Activated CD8-positive, alpha-beta memory T cell treated with anti-CD3 and anti-CD28 coated beads, Interleukin-2, amount 50 U/mL, for 1 hour (primary cell): Measurements from ENCODE around the gene FXYD2.

Source experiments
- DNase-seq: peaks from one replicate; pipeline ENCODE4 v3.0.0-alpha.2; 2020; ENCODE audit errors: extremely low read depth

Gene FXYD2

DNA sequence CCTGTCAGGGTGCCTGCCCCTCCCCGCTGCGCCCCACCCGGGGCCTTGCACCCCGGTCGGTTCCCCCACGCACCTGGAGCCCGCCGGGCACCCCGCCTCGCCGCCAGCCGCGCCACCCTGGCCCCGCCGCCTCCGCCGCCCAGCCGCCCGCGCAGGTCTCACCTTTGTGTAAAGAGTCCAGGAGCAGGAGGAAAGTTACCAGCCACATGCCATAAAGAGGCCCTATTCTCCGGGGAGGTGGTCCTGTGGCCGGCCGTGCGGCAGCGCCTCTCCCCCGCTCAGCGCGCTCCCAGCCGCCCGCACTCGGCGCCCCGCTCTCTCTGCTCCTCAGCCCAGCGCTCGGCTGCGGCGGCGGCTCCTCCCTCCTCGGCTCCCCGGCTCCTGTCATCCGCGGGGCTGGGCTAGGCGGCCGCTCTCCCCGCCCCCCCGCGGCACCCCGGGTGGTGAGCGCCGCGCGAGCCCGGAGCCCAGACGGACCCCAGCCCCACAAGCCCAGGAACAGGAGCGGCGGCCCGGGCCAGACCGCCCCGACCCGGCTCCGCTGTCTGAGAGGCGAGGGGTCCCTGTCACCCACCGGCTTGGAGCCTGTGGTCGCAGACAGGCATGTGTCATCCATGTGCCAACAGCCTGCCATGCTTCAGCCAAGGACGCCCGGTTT is 27.5 kb downstream of the FXYD2 start, which contains the start of gene DSCAML1:
Gene DSCAML1 (minus strand): TSS at position 345 of the 658 bp plus-strand sequence. CDS start 137 bp downstream, at position 208.
- no peak for DNase-seq

DNA sequence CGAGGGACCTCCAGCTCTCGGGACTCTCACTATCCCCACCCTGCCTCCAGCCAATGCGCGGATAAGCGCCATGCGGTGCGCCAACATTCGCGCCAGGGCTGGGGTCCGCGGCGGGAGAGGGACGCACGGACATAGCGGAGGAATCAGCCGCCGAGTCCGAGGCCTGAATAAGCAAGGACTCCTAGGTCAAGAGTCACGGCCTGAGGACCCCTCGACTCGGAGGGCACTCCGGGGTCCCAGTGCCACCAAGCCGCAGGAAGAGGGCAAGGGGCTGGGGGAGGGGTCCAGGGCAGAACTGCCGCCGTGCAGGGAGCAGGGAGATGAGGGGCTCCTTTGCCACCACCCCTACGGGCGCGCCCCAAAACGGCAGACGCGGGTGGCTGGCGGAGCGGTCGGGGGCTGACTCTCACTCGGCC is 28.1 kb downstream of the FXYD2 start:
- no peak for DNase-seq

DNA sequence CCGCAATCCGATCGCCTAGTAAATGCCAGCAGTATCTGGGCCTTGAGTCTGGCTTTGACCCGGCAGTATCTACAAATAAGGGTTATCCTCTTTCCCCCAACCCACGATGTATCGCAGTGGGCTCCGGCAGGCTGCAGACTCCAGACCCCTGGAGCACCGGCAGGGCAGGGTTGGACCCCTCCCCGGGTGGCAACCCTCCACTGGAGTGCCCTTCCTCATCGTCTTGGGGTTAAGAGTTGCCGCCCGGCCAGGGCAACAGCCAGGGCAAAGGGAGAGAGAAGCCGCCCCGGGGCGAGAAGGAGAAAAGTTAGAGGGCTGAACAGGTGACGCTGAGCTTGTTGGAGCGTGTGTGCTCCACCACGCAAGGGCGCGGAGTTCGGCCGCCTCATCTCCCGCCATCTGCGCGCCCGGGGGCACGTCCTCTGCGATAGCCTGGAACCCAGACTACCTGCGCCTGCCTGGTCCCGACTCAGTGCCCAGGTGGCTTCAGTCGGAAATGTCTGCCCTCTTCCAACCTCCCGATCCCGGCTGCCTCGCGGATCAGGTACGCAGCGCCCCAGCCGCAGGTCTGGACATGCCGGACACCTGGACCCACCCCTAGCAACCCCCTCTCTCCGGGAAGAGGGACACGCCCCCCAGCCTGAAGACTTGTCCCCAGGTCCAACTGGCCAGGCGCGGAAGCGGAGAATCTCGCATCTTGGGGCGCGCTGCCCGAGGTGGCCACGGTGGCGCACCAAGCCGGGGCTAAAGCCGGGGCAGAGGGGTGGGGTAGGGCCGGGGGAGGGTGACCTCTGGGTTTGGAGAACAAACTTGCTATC is 28.7 kb downstream of the FXYD2 start:
- no peak for DNase-seq

DNA sequence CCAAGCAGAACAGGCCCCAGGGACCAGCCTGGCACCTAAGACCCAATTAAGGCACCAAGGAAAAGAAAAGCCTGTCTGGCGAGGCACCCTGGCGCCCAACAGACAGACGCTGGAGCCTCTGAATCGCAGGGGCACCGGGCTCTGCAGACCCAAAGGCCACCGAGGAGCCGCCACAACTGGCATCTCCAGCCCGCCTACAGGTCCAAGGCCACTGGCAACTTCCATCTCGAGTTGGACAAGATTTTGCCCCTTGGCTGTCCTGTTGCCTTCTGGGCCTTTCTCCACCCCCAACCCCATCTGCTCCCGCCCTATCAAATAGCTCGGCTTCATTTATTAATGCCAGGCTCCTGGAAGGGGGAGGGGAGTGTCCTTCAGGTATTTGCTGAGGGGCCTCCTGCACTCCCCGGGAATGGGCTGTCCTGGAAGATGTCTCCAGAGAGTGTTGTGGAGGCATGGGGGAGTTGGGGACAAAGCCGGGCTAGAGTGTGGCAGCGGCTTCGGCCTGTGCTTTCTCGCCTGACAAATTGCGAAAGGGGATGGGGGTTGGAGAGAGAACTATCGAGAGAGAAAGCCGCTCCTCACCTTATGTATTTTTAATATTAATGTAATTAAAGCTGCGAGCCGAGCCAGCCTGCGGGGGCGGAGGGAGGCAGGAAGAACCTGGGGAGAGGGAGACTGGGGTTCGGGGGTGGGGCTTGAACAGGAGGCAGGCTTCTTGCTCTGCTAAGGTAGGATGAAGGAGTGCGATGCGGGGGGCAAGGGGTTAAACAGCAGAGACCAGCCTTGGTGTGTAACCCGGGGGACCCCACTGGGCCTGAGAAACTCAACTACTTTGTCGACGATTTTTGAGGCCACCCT is 29.5 kb downstream of the FXYD2 start:
- no peak for DNase-seq

DNA sequence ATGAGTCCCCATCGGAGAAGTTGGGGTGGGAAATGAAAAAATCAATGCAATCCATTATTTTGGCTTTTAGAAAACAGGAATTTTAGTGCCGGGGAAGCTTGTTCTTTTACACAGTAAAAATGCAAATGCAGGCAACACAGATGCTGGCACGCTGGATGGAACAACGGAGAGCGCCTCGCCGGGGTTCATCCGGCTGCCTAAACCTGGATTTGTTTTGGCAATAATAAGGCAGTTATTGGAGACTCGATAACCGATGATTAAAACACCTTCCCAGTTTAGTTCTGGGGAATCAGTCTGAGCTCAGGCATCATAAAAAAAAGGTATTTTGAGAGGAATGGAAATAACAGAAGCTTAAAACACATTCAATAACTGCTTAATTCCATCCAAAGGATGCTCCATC is 30.4 kb downstream of the FXYD2 start:
- no peak for DNase-seq

DNA sequence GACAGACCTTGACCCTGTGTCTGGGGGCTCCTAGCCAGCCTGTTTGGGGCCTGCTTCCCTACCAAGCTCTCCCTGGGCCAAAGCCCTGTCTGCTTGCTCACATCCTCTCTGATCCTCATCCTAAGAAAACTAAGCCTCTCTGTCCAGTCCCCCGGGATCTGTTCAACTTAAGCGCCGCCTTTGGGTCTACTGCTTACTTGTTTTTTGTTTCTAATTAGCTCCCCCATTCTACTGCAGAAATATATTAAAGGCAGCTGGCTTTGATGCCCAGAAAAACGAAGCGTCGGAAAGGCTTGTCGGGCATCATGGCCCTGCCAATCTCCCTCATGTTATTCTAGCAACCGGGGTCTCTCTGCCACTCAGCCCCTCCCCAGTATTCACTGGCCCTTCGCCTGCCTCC is 31.0 kb downstream of the FXYD2 start:
- DNase-seq: no peak

DNA sequence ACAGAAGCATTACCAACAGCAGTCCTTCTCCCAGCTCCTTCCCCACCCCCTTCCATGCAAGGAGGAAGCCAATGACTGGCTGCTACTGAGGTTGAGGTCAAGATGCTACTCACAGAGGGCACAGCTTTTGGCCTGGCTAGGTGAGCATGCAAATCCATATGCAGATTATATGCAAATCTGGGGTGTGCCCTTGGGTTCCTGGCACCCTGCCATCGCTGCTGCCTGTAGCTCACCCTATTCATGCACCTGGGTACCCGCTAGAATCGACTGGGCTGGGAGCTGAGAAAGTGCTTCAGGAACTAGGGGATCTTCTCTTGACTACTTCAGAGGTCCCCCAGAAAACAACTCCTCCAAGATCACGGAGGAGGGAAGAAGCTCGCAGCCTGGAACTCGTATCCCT is 31.6 kb downstream of the FXYD2 start:
- DNase-seq: no peak

DNA sequence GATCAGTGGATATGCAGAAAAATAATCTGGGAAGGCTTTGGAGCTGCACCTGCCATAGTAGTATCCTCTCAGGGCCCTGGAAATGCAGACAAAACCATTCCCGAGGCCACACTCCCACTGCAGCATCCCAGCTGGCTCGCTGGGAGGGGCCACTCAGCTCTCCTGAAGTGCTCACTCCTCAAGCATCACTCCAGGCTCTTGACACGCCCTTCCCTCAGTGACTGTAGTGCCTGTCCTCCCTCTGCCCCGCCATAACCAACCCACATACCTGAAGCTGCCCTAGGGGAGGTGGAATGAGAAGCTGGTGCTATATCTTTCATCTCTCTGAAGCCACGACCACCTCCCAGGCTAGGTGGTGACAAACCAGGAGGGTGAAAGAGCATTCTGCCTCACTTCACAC is 32.3 kb downstream of the FXYD2 start:
- DNase-seq: no peak

DNA sequence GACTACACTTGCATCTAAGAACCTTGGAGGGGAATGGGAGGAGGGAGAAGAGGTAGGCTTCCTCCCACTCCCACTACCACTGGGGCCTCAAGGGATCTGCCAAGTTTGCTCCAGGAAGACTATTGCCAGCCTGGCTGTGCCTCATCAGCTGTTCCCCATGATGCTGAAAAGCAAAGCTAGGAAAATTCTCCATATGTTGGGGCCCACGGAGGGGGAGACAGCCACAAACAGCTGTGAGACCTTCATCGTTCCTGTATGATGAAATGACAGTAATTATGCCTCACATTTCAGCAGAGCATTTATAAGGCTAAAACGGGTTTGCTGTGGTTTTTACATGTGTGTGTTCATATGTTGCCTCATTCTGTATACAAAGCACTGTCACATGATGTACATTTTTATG is 34.3 kb downstream of the FXYD2 start:
- DNase-seq: no peak

DNA sequence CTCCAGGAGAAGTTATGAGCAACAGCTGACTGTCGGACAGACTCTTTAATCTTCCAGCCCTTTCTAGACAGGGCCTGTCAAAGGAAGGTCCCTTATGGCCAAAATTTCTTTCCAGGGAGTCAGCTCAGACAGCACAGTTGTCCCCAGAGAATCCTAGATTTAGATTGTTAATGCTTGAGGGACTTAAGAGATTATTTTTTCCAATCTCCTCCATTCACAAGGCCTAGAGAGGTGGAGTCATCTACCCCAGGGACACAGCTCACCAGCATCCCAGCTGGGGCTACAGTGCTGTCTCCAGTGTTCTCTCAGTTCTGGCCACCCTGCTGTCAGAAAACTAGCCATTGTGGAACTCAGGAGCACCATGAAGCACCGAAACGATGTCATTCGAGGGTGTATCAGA is 35.3 kb downstream of the FXYD2 start:
- DNase-seq: no peak

DNA sequence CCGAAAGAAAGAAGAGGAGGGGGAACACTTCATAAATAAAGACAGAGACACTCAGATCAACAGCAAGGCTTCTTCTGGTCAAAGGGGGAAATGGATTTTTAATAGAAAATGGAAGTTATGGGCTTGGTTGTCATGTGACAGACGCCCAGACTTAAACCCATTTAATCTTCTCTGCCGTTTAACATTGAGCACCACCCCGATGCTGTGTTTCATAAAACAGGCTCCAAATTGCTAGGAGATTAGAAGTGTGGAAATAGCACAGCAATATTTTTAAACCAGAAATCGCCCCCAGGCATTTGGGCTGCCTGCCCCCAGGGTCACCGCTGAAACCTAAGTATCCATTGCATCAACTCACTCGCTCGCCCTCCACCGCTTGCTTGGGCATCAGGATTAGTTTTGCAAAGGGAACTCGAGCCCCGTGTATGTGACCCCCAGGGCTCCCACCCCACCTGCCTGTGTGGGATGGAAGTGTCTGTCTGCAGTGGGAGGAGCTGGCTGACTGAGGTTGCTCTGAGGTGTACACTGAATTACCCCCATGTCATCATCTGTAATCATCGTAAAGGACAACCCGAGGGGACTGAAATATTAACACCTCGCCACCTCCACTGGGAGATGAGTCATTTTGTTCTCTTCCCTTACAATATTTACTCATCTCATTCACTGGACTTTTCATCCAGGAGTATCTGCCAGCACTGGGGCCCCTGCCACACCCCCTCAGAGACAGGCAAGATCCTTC is 38.2 kb downstream of the FXYD2 start:
- no peak for DNase-seq

DNA sequence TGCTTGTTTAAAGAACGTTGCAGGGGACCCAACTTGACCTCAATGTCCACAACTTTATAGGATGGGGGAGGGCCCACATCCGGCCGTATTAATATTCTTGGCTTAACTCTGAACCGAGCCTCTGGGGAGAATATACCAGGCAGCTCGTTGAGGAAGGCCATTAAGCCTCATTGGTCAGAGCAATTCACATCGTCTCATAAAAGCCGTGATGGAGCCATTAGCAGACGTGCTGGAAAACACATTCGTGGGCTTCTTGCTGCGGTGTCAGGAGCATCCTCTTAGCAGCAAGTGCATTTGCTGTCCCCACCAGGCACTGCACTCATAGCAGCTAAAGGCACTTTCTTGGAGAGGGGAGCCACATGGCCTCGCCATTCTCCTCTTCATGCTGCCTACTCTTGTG is 42.4 kb downstream of the FXYD2 start:
- DNase-seq: no peak

DNA sequence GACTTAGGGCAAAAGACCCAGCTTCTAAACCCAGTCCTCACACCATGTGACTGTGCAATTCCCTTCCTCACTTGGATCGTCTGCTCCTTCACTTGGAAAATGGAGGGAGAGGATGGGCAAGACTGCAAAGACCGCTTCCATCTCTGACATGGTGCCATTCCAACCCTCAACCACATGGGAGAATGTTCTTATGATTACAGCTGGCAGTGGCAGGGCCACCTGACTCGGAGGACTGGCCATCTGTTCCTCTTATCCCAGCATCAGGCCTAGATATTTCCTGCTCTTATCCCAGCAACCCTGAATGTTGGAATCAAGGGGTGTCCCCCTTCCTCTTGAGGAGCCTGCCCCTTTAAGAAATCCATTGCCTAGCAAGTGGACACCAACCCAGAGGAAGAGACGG is 42.9 kb downstream of the FXYD2 start:
- DNase-seq: no peak

DNA sequence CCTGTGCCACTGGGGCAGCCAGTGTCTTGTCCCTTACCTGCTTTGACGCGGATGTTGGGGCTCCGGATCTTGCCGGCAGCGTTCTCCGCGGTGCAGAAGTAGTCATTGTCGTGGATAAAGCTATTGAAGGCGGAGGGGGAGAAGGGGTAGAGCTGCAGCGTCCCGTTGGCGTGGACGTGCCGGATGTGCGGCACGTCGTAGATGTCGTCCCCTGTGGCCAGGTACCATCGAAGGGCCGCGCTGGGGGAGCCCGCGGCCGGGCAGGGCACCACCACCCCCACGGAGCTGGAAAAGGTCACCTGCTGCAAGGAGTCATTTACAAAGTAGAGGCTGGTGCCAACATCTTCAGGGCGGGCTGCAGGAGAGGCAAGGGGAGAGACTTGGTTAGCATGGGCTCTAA is 44.1 kb downstream of the FXYD2 start:
- no peak for DNase-seq

DNA sequence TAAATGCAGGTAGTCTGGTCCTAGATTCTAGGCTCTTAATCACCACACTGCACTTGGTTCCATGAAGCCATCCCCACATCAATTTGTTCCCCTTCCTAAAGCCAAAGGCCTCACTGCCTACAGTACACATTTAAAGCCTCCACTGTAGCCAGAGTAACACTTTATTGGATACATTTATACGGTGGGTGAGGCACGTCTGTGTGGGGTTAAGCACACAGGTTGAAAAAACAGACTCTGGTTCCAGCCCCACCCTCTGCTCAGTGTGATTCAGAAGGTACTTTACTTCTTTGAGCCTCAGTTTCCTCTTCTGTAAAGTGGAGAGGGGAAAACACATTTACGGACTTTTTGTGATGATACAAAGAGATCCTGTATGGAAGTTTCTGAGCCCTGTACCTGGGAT is 50.0 kb downstream of the FXYD2 start:
- DNase-seq: no peak

DNA sequence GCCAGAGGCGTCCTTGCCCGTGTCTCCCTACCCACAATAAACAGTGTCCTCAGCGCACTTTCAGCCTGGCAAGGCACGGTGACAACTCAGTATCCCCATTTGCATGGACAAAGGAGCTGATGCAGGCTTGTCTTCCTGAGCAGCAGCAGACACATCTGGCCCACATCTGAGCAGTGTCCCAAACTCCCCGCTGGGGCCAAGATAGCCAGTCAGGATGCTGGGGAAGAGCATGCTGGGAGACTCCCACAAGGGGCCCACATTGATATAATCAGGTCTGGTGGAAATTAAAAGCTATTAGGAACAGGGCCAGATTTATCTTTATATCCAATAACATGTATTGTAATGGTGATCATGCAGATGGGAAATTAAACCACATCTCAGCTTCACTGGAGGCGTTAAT is 52.2 kb downstream of the FXYD2 start:
- DNase-seq: no peak

DNA sequence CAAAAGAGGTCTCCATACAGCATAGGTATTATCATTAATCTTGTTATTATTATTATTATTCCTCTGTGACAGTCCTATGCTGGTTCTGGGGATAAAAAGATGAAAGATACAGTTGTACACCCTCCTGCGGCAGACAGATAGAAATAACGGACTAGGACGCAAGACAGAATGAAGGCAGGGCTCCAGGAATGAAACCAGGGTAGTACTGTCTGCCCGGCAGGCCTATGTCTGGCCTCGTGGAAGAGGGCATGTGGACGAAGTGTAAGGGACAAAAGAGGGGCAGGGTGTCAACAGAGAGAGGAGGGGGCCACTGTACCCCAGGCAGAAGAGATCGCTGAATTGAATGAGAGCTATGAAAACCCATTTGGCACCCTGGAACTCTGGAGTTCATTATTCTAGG is 52.7 kb downstream of the FXYD2 start:
- DNase-seq: no peak

DNA sequence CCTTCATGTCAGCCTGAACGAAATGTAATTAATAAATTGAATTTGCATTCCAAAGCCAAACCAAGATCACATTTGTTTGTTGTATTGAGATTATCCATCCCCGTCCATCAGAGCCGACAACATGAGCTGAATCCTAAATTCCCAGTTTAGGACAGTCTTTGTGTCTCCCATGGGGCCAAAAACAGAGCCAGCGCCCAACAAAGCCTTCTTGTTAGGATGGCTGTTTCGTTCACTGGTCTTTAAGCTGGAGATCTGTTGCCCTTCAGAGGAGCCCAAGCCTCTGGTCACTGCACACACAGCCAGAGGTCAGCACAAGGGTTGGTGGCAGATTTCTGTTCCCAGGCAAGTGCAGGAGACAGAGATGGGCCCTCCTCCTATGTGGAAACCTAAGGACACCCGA is 53.3 kb downstream of the FXYD2 start:
- no peak for DNase-seq

DNA sequence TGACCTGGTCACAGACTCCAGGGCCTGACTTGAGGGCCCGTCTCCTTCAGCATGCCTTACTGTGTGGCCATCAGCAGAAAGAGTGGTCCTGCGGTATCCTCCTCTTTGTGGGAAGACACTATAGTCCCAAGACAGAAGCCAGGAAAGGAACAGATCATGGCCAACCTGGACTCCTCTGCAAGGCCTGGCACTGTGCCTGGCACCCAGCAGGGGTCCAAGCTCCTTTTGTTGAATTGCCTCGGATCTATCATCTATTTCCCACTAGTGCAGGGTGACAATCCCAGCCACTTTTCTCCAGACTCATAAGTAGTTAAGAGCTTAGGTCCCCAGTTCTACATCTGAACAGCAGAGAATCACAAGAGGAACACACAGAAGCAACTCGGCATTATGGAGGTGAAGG is 54.5 kb downstream of the FXYD2 start:
- DNase-seq: no peak
